GM21381 (cell line): Measurements from ENCODE around the gene TP53RK.

ENCODE experiments used
- ATAC-seq: cut with Tn5 transposase; IDR thresholded peaks from one replicate; pipeline ENCODE4 v1.9.1; 2021; ENCODE audit warnings: mild to moderate bottlenecking, moderate library complexity; ENCODE audit not compliant: unreplicated experiment

Gene TP53RK

GRCh38 chr20:46689082-46689753 is at the start of gene TP53RK:
TP53RK (minus strand) TSS chr20:46689444; CDS start chr20:46689414, 30 bp downstream.
- ATAC-seq, result peak; percentile 91

DNA sequence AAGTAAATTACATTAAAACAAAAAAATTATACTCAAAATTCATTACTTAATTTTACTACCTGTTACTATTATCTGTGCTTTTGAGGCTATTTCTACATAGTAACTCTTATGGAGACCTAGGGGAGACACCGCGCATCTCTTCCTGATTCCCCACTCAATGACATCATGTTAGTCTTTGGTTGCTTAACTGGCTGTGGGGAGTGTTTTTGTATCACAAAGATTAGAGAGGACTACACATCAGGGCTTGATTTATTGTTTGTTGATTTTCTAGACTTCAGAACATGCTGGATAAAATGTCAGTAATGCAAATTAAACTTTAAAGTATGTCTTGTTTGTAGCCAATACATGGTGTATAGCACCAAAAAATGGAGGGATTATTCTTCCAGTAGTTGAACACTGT is 46.2 kb upstream of the TP53RK start:
- no peak for ATAC-seq

- no peak for ATAC-seq
These were observed 42.5 kb upstream of the TP53RK start for GRCh38 chr20:46731770-46732169.

DNA sequence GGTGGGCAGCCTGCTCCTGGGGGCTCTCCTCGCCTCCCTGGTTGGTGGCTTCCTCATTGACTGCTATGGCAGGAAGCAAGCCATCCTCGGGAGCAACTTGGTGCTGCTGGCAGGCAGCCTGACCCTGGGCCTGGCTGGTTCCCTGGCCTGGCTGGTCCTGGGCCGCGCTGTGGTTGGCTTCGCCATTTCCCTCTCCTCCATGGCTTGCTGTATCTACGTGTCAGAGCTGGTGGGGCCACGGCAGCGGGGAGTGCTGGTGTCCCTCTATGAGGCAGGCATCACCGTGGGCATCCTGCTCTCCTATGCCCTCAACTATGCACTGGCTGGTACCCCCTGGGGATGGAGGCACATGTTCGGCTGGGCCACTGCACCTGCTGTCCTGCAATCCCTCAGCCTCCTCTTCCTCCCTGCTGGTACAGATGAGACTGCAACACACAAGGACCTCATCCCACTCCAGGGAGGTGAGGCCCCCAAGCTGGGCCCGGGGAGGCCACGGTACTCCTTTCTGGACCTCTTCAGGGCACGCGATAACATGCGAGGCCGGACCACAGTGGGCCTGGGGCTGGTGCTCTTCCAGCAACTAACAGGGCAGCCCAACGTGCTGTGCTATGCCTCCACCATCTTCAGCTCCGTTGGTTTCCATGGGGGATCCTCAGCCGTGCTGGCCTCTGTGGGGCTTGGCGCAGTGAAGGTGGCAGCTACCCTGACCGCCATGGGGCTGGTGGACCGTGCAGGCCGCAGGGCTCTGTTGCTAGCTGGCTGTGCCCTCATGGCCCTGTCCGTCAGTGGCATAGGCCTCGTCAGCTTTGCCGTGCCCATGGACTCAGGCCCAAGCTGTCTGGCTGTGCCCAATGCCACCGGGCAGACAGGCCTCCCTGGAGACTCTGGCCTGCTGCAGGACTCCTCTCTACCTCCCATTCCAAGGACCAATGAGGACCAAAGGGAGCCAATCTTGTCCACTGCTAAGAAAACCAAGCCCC is 36.2 kb upstream of the TP53RK start:
- no peak for ATAC-seq

GRCh38 chr20:46724343-46724959 is 35.2 kb upstream of the TP53RK start:
- no peak for ATAC-seq

DNA sequence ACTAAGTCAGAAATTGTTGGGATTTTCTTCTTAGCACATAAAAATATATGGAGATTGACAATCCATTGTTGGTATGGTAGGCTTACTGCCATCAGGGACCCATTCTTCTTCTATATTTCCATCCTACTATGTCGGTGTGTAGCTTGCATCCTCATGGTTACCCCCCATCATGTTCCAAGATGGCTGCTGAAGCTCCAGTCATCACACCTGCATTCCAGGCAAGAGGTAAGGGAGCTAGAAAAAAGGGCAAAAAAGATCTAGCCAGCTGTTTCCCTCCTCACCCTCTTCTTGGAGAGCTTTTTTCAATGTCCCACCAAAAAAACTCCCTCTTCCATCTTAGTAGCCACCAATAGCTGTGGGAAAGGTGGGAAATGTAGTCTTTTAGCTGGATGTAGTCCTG is 33.8 kb upstream of the TP53RK start:
- no peak for ATAC-seq

GRCh38 chr20:46722450-46722849 is 33.2 kb upstream of the TP53RK start:
- ATAC-seq, result no peak

DNA sequence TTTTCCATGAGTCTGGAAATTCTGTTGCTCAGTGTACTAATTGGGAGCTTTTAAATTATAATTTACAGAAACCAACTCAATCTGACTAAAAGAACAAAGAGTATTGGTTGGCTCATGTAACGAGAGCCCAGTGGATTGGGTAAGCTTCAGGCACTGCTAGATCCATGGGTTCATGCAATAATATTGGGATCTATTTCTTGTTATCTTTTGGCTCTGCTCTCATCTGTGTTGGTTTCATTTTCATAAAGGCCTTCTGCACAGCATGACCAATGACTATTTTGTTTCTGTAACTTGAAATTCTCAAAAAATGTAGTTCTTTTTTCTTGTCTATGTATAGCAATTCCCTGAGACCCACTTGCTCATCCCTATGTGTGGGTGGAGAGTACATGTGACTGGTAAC is 32.2 kb upstream of the TP53RK start:
- ATAC-seq, result no peak

DNA sequence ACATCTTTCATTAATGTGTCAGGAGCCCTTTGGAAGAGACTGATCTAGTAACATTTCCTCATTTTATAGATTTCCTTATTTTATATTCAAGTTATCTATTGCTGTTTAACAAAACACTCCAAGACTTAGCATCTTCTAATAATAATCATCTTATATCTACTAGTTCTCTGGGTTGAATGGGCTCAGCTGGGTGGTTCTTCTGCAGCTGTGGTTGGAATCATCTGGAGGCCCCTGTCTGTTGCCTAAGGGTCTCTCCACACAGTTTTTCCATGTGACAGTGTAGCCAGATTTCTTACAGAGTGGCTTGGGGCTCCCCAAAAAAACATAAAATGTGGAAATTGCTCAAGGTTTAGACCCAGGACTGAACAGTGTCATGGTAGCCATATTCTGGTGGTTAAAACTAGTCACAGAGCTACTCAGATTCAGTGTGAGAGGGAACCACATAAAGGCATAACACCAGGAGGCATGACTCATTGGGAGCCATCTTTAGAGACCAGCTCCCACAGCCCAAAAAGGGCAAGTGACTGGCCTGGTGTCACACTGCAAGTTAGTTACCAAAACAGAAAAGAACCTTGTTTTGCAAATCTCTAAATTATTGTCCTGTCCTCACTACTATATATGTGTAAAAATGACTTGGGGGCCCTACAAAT is 31.7 kb upstream of the TP53RK start:
- ATAC-seq, result no peak

GRCh38 chr20:46720019-46720418 is 30.8 kb upstream of the TP53RK start:
- no peak for ATAC-seq

DNA sequence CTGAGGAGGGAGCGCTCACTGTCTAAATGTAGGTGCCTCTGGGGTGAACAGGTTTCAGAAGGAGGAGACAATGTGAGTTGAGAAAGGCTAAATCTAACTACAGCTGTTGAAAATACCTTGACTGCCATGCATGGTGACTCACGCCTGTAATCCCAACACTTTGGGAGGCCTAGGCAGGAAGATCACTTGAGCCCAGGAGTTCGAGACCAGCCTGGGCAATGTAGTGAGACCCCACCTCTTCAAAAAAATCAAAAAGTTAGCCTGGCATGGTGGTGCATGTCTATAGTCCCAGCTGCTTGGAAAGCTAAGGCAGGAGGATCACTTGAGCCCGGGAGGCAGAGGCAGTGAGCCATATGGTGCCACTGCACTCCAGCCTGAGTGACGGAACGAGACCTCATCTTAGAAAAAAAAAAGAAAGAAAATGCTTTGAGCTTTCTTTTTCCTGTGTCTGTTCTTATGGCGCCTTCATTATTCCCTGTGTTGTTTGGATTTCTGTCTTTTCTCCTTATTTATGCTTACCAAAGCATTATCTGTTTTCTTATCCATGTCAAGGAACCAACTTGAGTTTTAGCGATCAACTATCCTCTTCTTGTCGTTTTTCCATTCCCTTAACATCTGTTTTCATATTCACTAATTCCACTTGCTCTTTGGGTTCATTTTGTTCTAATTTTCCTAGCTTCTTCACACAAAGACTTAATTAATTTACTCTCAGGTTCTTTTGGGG is 28.7 kb upstream of the TP53RK start:
- no peak for ATAC-seq

GRCh38 chr20:46715292-46715756 is 26.1 kb upstream of the TP53RK start:
- ATAC-seq, result no peak

- no peak for ATAC-seq
These were observed 25.0 kb upstream of the TP53RK start for GRCh38 chr20:46713957-46714834.

DNA sequence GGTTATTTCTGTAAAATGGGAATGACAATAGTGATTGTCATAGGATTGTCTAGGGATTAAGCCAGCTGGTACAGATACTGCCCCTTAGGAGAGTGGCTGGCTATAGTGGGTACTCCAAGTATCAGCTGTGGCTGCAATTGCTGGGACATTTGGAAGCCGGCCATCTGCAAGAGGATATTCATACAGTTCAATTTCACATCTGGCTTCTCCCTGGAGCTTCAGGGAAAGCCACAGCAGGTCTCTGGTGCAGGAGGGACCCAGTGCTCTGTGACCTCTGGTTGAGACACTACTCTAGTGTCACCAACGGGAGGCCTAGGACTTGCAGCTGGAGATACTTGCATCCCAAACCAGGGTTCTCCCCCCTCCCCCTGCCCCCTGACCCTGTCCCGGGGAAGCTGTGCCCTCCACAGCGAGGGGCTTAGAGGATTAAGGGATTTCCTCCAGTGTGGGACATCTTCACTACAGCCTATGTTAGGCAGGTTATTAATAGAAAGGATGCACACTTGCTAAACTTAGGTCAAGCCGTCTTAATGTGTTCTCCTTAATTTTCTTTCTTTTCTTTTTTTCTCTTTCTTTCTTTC is 22.9 kb upstream of the TP53RK start:
- ATAC-seq, result no peak

DNA sequence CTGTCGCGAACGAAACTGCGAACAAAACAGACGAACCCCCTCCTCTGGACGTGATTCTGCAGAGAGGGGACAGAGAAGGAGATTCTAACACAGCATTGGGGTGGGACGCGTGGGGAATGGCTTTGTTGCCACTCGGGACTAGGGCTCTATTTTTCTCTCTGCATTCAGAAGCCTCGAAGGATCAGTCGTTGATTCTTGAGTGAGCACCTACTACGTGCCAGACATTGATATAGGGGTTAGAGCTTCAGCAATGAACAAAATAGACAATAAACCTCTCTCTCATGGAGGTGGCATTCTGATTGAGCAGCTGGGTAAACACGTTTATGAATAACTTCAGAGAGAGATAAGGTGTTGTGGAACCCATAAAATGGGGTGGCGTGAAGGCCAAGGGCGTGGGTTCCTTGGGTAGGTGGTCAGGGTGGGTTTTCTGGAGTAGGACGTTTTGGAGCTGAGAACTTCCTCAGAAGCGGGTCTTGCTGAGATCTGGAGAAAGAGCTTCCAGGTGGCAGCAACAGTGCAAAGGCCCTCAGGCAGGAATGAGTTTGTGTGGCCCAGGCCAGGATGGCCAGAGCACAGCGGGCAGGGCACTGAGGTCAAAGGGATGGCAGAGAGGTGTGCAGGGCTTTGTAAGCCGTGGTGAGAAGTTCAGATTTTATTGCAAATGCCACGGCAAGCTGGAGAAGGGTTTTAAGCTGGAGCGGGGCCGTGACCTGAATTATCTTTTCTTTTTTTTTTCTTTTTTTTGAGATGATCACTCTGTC is 21.1 kb upstream of the TP53RK start:
- no peak for ATAC-seq

DNA sequence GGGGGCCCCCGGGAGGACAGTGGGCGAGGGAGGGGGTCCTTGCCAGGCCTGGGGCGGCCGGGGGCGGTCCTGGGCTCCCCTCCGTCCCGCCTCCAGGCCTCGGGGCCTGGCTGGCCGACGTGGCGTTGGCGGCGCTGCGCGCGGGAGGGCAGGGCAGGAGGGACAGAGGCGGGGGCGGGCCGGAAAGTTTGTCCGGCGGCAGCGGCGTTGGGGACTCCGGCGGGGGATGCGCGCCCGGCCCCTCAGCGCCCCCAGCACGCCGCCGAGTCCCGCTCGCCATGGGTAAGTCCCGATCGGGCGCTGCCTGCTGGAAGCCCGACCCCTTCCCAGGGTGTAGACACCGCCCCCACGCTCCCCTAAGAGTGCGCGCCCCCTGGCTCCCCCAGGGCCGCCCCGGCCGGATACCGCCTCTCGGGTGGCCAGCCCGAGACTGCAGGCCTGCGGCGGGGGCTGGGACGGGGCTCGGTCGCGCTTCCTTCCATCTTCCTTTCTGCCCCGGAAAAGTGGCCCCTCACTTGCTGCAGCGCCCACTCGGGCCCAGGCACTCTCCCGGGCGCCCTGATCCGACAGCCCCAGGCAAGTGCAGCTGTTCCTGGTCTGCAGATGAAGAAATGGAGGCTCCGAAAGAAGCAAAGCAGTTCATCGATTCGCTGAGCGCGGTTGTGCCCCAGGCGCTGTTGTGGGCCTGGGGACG is 20.4 kb upstream of the TP53RK start, which contains the start of gene SLC2A10:
Gene SLC2A10, plus strand, starts transcription at position 191 of the 694 bp plus-strand sequence. Its CDS starts 88 bp downstream, at position 279.
- ATAC-seq, result no peak

GRCh38 chr20:46709055-46709458 is 19.8 kb upstream of the TP53RK start:
- ATAC-seq, result no peak
